Kidney (tissue), 14 donors: Measurements from ENCODE around the gene PKIG. TPM values are rescaled to one million over a fixed set of nuclear protein-coding genes. Genes with fewer than 3 reads are reported as not detected.

ENCODE experiments used
- DNase-seq, 5 donors: peaks; one replicate each; pipeline ENCODE4 v3.0.0-alpha.2; 2013 to 2020
- FAIRE-seq: peaks from 2 replicates; lab custom pipeline; 2012; peaks lifted over from hg19 to GRCh38; lab: Jason Lieb, UNC
- H3K27ac ChIP-seq, 2 donors: one replicate each; pipeline ENCODE4 v1.7.0; 2013; ENCODE audit warnings: low read depth in 2 of 2, low read length in 2 of 2, inconsistent platforms in 1 of 2
- H3K27me3 ChIP-seq: one replicate; pipeline ENCODE4 v1.7.1; 2013; ENCODE audit warnings: low read length, inconsistent platforms; ENCODE audit not compliant: control insufficient read depth, insufficient read depth
- H3K36me3 ChIP-seq, 3 donors: one replicate each; pipeline versions ENCODE4 v1.7.0 to v1.7.1; 2013; ENCODE audit warnings: low read length in 3 of 3, control low read depth in 1 of 3, inconsistent platforms in 1 of 3; ENCODE audit not compliant: insufficient read depth in 3 of 3, control insufficient read depth in 2 of 3
- H3K4me1 ChIP-seq, 3 donors: one replicate each; pipeline versions ENCODE4 v1.7.0 to v1.7.1; 2013; ENCODE audit warnings: low read length in 3 of 3, inconsistent platforms in 1 of 3, low read depth in 1 of 3; ENCODE audit not compliant: control insufficient read depth in 2 of 3, insufficient read depth in 2 of 3
- H3K4me3 ChIP-seq, 3 donors: one replicate each; pipeline versions ENCODE4 v1.7.0 to v1.8.1; 2013; ENCODE audit warnings: low read length in 3 of 3, control low read depth in 1 of 3, inconsistent platforms in 1 of 3
- H3K9ac ChIP-seq, 3 donors: one replicate each; pipeline versions ENCODE4 v1.7.0 to v1.7.1; 2013; ENCODE audit warnings: low read length in 3 of 3, control low read depth in 1 of 3, inconsistent platforms in 1 of 3
- H3K9me3 ChIP-seq, 3 donors: one replicate each; pipeline versions ENCODE4 v1.7.0 to v1.7.1; 2013; ENCODE audit warnings: low read length in 3 of 3, control low read depth in 1 of 3, inconsistent platforms in 1 of 3; ENCODE audit not compliant: control insufficient read depth in 2 of 3, insufficient read depth in 1 of 3
- CTCF ChIP-seq: IDR thresholded peaks from 3 replicates; pipeline ENCODE4 v1.5.1; 2012; ENCODE audit warnings: mild to moderate bottlenecking, moderate library complexity, borderline replicate concordance; ENCODE audit not compliant: insufficient read depth; ENCODE audit errors: extremely low read depth
- intact Hi-C: fragments of 100-400 bp; cut with DNase I; formaldehyde crosslinking; loops from one replicate; pipeline ENCODE4 v1.11.1; 2022
- polyA plus RNA-seq: library from polyadenylated mRNA; stranded (reverse); fragments of 350-450 nt; fragmentation: Illumina TruSeq; extraction: RNeasy Lipid Tissue Mini Kit (QIAGEN cat#74804); gene quantifications from one replicate; pipeline ENCODE4 v1.2.3, GENCODE V29; 2014; ENCODE audit warnings: low read depth, low replicate concordance; ENCODE audit not compliant: insufficient read depth
- total RNA-seq: library from RNA; stranded (reverse); fragmentation: NEBNext Ultra II Directional; extraction: Animal tissue kit (Norgen Biotek cat#: 25700); gene quantifications from one replicate; pipeline ENCODE4 v1.2.1, GENCODE V29; 2021
- donor health status: control.
- donor health status: control.
- donor health status: control.
- donor health status: control.
- donor health status: control.
- donor health status: DM: yes; HTN: yes; CAD: no.
- donor health status: Normal renal cell carcinoma (clear cell type).

The PKIG gene
- total and polyA plus RNA-seq, 2 donors from 2014 or later, result 71.1 to 150 TPM

- Histone ChIP-seq H3K9me3 (no peaks in the 10 kb centered on the region), H3K27ac (peak overlapping the region in 1 of 2 donors; percentile 29), H3K27me3 (no peaks in the 10 kb centered on the region), H3K4me3 (no peak overlapping the region), H3K4me1 (peaks cover 0 to 38% (median 13%) of the 10 kb centered on the region in 3 donors), H3K9ac (no peak overlapping the region), H3K36me3 (peaks cover 0 to under 1% (median 0%) of the 10 kb centered on the region in 3 donors)
- intact Hi-C loops, result no loop called here
- DNase-seq (no peak), FAIRE-seq (no peak)
- TF ChIP-seq CTCF, result no peak
These were observed 15.6 kb downstream of the PKIG start for GRCh38 chr20:44597930-44598329.

GRCh38 chr20:44598423-44599305 is 16.3 kb downstream of the PKIG start:
- no peaks in the 10 kb centered on the region for H3K36me3 ChIP-seq
- FAIRE-seq (no peak), DNase-seq (peak in 1 of 5 donors; percentile 21)
- no peaks in the 10 kb centered on the region for H3K27me3 ChIP-seq
- intact Hi-C loops, result no loop called here
- H3K4me1 ChIP-seq, result peaks cover 0 to 38% (median 13%) of the 10 kb centered on the region in 3 donors
- H3K27ac ChIP-seq, result peak overlapping the region in 1 of 2 donors; percentile 29
- TF ChIP-seq CTCF, result no peak
- no peaks in the 10 kb centered on the region for H3K9me3 ChIP-seq
- H3K9ac ChIP-seq, result no peak overlapping the region
- H3K4me3 ChIP-seq, result no peak overlapping the region

- no peak for FAIRE-seq
- TF ChIP-seq CTCF, result no peak
- no peak overlapping the region for H3K9ac ChIP-seq
- H3K27ac ChIP-seq, result peak overlapping the region in 1 of 2 donors; percentile 20
- H3K9me3 ChIP-seq, result no peaks in the 10 kb centered on the region
- peaks cover 0 to 38% (median 13%) of the 10 kb centered on the region in 3 donors for H3K4me1 ChIP-seq
- DNase-seq, result no peak
- no peaks in the 10 kb centered on the region for H3K27me3 ChIP-seq
- no peaks in the 10 kb centered on the region for H3K36me3 ChIP-seq
- H3K4me3 ChIP-seq, result no peak overlapping the region
- intact Hi-C loops, result no loop called here
These were observed 17.3 kb downstream of the PKIG start for GRCh38 chr20:44599715-44600114.
